ENCODE data around the gene PARP8.
"Not testable (repeated sequence)": the region's sequence is repeated elsewhere in the genome, so short reads cannot be mapped to it uniquely, and the experiment has no call there.

PARP8 gene

DNA sequence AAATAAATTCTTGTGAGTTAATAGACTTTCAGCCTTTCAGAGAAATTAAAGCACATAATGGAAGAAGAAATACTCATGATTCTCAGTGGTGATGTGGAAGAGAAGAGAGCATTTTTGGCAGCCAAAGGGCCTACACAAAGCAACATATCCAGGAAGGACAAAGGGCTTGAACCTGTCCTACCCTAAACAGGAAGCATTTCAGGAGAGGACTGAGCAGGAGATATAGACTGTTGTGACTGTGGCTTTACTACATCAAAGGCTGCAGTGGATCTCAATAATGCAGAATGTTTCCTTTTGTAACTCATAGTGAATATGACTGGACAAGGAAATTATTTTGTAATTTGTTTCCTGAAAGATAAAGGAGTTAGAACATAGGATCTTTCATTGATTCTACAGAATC is 1.3 kb upstream of the PARP8 start:
- Histone ChIP-seq H3K36me3 (no peaks in the 10 kb centered on the region), H3K4me3 (ENCODE audit: low read depth, low read length) (no peak overlapping the region), H3K27me3 (ENCODE audit: insufficient read depth, low read depth, severe bottlenecking) (peaks cover 9% of the 10 kb centered on the region), H3K27ac (no peak overlapping the region), H3K9me3 (ENCODE audit: severe bottlenecking) (no peaks in the 10 kb centered on the region)
- no peak for DNase-seq
- TF ChIP-seq, protein P1, sequence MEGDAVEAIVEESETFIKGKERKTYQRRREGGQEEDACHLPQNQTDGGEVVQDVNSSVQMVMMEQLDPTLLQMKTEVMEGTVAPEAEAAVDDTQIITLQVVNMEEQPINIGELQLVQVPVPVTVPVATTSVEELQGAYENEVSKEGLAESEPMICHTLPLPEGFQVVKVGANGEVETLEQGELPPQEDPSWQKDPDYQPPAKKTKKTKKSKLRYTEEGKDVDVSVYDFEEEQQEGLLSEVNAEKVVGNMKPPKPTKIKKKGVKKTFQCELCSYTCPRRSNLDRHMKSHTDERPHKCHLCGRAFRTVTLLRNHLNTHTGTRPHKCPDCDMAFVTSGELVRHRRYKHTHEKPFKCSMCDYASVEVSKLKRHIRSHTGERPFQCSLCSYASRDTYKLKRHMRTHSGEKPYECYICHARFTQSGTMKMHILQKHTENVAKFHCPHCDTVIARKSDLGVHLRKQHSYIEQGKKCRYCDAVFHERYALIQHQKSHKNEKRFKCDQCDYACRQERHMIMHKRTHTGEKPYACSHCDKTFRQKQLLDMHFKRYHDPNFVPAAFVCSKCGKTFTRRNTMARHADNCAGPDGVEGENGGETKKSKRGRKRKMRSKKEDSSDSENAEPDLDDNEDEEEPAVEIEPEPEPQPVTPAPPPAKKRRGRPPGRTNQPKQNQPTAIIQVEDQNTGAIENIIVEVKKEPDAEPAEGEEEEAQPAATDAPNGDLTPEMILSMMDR (IDR thresholded peaks at IDR 0.05; ENCODE audit: low read depth, low read length) = no peak

DNA sequence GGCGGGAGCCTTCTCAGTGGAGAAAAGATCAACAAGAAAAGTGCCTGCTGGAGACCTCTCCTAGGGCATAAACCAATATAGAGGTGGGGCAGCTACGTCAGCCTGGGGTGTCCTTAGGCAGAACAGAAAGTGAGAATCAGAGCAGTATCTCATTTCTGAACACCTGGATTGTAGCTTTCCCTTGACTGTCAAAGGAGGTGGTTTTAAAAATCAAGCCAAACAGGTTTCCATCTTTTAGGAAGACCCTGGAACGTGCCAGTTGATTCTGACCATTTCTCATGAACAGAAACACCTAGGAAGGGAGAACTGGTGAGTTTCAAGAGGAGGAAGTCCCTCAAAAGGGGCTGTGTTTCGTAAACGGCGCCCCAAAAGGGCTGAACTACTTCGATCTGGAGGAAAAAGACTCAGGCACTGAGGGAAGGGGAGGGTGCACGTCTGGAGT is 655 bp upstream of the PARP8 start:
- H3K27me3 ChIP-seq (ENCODE audit: insufficient read depth, low read depth, severe bottlenecking); H3K4me3 ChIP-seq (ENCODE audit: low read depth, low read length); H3K36me3 ChIP-seq; H3K9me3 ChIP-seq (ENCODE audit: severe bottlenecking); H3K27ac ChIP-seq; DNase-seq: not testable (repeated sequence)

DNA sequence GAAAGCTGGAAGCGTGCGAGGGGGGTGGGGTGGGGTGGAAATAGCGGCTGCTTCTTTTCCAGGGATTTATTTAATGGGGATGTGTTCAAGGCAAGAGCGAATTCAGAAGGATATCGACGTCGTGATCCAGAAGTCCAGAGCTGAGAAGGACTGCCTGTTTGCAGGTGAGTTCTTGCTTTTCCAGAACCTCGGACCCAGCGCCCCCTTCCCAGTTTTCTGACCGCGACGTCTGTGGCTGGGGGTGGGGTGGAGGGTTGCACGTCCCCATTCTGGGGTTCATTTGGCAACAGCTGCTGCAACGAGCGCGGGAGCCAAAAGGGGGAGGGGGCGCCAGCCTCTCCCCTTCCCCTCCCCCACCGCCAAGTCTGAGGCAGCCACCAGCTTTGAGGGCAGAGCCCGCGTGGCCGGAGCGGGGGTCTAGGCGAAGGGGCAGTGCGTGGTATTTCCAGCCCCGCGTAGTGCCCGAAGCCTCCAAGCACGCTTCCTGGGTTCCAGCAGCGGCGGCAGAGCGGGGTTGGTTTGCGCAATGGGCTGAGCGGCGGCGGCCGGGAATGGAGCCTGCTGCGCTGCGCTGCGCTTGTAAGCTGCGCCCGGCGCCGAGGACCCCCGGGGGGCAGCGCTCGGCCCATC is 701 bp downstream of the PARP8 start:
- peak; percentile 37 for DNase-seq
- Histone ChIP-seq H3K9me3 (ENCODE audit: severe bottlenecking) (no peaks in the 10 kb centered on the region), H3K27me3 (ENCODE audit: insufficient read depth, low read depth, severe bottlenecking) (peaks cover 9% of the 10 kb centered on the region), H3K27ac (peak overlapping the region; percentile 51; the same call in 1 of the 2 replicates), H3K4me3 (ENCODE audit: low read depth, low read length) (peak overlapping the region; percentile 70), H3K36me3 (no peaks in the 10 kb centered on the region)
- TF ChIP-seq, protein P1 (IDR thresholded peaks at IDR 0.05; ENCODE audit: low read depth, low read length) = no peak

DNA sequence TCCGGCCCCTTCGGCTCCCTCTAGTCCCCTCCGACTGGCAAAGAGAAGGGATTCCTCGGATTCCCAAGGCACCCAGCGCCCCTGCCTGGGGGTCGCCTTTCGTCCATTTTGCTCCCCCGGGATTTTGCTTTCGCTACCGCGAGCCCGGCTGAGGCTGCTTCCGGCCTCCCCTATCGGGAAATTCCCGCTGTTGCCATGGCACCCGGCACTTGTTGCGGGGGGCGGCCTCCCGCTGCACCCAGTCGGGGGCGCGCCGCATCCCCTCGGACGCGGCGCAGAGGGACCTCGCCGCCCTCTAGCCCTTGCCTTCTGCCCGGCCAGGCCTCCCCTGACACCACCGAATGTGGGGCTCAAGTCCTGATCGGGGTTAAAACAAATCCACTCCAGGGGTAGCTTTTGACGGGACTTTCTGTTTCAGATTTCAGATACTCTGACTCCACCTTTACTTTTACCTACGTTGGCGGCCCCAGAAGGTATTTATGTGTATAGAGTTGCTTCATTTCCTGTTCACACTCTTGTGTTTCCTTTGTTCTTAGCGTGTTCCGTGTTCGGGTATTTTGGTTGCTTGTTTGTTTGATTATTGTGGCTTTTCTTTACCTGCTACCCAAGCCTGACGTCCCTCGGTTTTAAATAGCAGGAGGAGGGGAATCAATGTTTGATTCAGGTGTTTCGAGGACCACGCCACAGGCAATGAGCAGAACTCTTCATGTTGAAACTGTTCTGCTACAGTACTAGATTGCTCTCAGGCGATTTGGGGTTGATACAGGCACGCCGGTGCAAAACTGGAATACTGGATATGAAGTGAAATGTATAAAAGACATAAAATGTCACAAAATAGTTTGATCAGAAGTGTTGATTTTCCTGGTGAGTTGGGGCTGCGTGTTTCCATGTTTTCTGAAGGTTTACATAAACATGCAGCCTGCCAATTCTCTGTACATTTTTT is 1.5 kb downstream of the PARP8 start:
- Histone ChIP-seq H3K27me3 (ENCODE audit: insufficient read depth, low read depth, severe bottlenecking) (peaks cover 6% of the 10 kb centered on the region), H3K36me3 (no peaks in the 10 kb centered on the region), H3K4me3 (ENCODE audit: low read depth, low read length) (peak overlapping the region; percentile 70), H3K27ac (peak overlapping the region; percentile 51; the same call in 1 of the 2 replicates), H3K9me3 (ENCODE audit: severe bottlenecking) (no peaks in the 10 kb centered on the region)
- peak; percentile 19 for DNase-seq
- TF ChIP-seq, protein P1 (IDR thresholded peaks at IDR 0.05; ENCODE audit: low read depth, low read length) = no peak

DNA sequence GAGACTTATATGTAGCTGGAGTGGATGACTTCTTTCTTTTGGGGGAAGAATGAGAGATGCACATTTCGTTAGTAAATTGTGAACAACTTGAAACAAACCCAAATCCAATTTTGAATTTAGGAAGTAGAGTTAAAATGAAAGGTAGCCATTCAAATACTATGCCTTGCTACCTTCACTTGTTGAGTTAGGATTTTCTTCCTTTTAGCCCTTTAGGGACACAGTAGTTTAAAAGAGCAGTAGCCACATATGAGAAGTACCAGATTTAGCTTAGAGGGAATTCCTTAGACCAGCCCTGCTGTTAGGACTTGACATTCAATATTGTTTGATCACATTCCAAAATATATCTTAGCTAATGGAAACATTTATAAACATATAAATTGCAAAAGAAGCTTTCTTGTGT is 2.2 kb downstream of the PARP8 start:
- H3K4me3 ChIP-seq (ENCODE audit: low read depth, low read length); H3K27ac ChIP-seq; H3K9me3 ChIP-seq (ENCODE audit: severe bottlenecking): not testable (repeated sequence)

DNA sequence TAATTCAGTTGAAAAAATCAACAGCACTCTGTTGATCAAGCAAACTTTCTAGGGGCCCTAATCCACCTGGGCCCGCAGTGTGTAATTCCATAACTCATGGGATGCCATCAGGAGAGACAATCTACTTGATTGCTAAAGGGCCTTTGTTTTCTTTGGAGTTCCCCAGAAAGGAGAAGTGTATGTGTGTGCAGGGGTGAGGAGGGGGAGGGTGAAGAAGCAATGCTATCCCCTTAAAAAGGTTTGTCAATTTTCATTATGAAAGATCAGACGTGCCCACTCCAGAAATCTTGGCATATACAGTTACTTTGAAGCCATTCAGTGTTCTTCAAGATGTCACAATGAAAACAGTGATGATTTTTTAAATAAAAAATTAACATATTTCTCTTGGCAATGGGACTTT is 6.2 kb downstream of the PARP8 start:
- Histone ChIP-seq H3K9me3 (ENCODE audit: severe bottlenecking) (no peaks in the 10 kb centered on the region), H3K27ac (no peak overlapping the region), H3K4me3 (ENCODE audit: low read depth, low read length) (no peak overlapping the region), H3K36me3 (no peaks in the 10 kb centered on the region), H3K27me3 (ENCODE audit: insufficient read depth, low read depth, severe bottlenecking) (peaks cover 6% of the 10 kb centered on the region)
- no peak for DNase-seq
- TF ChIP-seq, protein P1 (IDR thresholded peaks at IDR 0.05; ENCODE audit: low read depth, low read length) = no peak

More for the DNA sequence above, 2.2 kb downstream of the PARP8 start:
- not testable (repeated sequence) for H3K36me3 ChIP-seq; H3K27me3 ChIP-seq (ENCODE audit: insufficient read depth, low read depth, severe bottlenecking); DNase-seq

DNA sequence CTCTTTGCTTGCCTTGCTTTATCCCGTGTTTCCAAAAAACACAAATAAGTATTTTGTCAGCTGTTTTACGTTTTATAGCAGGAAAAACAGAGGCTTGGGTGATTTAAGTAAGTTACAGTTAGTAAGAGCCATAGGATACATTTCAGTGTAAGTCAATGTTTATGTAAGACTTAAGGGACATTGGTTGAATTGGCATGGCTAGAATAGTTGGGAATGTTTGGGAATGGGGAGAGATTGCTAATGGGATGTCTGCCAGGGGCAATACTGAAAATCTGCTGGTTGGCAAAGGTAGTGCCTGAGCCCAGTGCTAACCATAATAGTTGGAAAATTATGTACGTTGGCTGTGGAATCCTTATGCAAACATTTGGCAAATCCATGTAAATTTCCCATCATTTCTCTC is 7.0 kb downstream of the PARP8 start:
- H3K9me3 ChIP-seq (ENCODE audit: severe bottlenecking); H3K36me3 ChIP-seq; H3K27me3 ChIP-seq (ENCODE audit: insufficient read depth, low read depth, severe bottlenecking); H3K4me3 ChIP-seq (ENCODE audit: low read depth, low read length); DNase-seq; H3K27ac ChIP-seq: not testable (repeated sequence)
